HG03439 (cell line): Measurements from ENCODE around the gene DNAJC7.

Experiments
- ATAC-seq: cut with Tn5 transposase; IDR thresholded peaks from one replicate; pipeline ENCODE4 v1.9.1; 2021; ENCODE audit warnings: mild to moderate bottlenecking, moderate library complexity; ENCODE audit not compliant: unreplicated experiment

Gene DNAJC7

DNA sequence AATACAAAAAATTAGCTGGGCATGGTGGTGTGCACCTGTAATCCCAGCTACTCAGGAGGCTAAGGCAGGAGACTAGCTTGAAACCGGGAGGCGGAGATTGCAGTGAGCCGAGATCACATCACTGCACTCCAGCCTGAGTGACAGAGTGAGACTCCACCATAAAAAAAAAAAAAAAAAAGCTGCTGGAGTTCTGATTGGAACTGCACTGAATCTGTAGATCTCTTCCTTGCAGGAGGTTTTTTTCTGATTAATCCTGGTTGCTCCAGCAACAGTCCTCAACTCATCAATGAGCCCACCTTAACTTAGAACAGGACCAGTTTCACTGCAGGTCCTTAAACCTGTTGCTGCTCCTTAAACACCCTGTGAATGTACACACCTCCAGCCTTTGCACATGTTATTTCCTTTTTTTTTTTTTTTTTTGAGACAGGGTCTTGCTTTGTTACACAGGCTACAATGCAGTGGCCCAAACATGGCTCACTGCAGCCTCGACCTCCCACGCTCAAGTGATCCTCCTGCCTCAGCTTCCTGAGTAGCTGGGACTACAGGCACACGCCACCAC, 88.5 kb downstream of the DNAJC7 start:
- ATAC-seq, result no peak
